GM12891 (cell line): ENCODE measurements around the gene PPP1R7.

Experiments used
- PAX5 ChIP-seq: IDR thresholded peaks from 2 replicates; pipeline ENCODE4 v1.6.1; 2011; ENCODE audit warnings: low read length, moderate library complexity, mild to moderate bottlenecking; ENCODE audit not compliant: insufficient read depth, severe bottlenecking
- POLR2A ChIP-seq: IDR thresholded peaks from 2 replicates; pipeline ENCODE4 v1.6.1; 2011; ENCODE audit warnings: low read depth, low read length, control low read depth
- POLR2AphosphoS5 ChIP-seq: IDR thresholded peaks from 2 replicates; pipeline ENCODE4 v1.6.1; 2011; ENCODE audit warnings: low read depth, low read length, control low read depth
- SPI1 ChIP-seq: IDR thresholded peaks from 2 replicates; pipeline ENCODE4 v1.6.1; 2011; ENCODE audit warnings: low read depth, low read length, control low read depth
- TAF1 ChIP-seq: IDR thresholded peaks from 2 replicates; pipeline ENCODE4 v1.6.1; 2011; ENCODE audit warnings: low read depth, low read length, control low read depth

- no peak for TF ChIP-seq POLR2A
- TF ChIP-seq POLR2AphosphoS5 = no peak
- no peak for TF ChIP-seq TAF1
- TF ChIP-seq PAX5 = no peak
- no peak for TF ChIP-seq SPI1
These were observed 40.1 kb upstream of the PPP1R7 start for GRCh38 chr2:241110089-241110606.
